ENCODE measurements around the gene PRR27. TPM values are rescaled to one million over a fixed set of nuclear protein-coding genes. Genes with fewer than 3 reads are reported as not detected.

Gene PRR27
- not detected in 2 replicates for total RNA-seq (2013; cell fraction: nucleolus; rRNA removed)
- total RNA-seq (2014; rRNA removed) = not detected in 2 replicates
- total RNA-seq (2014; rRNA removed; fragmentation: Illumina TruSeq; extraction: Trizol) = not detected in 2 replicates
- total RNA-seq (2021) = not detected in 2 replicates
- not detected for polyA plus RNA-seq (2011; ENCODE audit: low read depth)
- polyA plus RNA-seq (2011; rRNA removed) = not detected in 2 replicates
- polyA plus RNA-seq (2011; cell fraction: cytosol; rRNA removed) = not detected in 2 replicates
- not detected in 2 replicates for polyA plus RNA-seq (2011; cell fraction: nucleus; rRNA removed)
- polyA plus RNA-seq (2012) = not detected in 2 replicates
- not detected in 2 replicates for polyA plus RNA-seq (2014; fragmentation: Illumina TruSeq; extraction: Trizol)
- not detected for polyA plus RNA-seq (2014; fragmentation: Nextera tagmentation; extraction: Ambion mirVana)
- polyA plus RNA-seq (2014; rRNA removed) = not detected in 2 replicates
- polyA plus RNA-seq (2016; fragmentation: Nextera tagmentation; extraction: Ambion mirVana) = not detected
- not detected in 2 replicates for polyA minus RNA-seq (2011; rRNA and poly(A)+ RNA removed)
- polyA minus RNA-seq (2011; cell fraction: cytosol; rRNA and poly(A)+ RNA removed) = not detected in 2 replicates
- not detected in 2 replicates for polyA minus RNA-seq (2011; cell fraction: nucleus; rRNA and poly(A)+ RNA removed)
- not detected for Bru-seq, nascent RNA
- not detected for BruChase-seq, experiment 1, labeled RNA remaining after a 6-hour chase
- BruChase-seq, experiment 2, labeled RNA remaining after a 2-hour chase = not detected
- long read RNA-seq, experiment 1 = 0 reads
- long read RNA-seq, experiment 2 = 0 reads

DNA sequence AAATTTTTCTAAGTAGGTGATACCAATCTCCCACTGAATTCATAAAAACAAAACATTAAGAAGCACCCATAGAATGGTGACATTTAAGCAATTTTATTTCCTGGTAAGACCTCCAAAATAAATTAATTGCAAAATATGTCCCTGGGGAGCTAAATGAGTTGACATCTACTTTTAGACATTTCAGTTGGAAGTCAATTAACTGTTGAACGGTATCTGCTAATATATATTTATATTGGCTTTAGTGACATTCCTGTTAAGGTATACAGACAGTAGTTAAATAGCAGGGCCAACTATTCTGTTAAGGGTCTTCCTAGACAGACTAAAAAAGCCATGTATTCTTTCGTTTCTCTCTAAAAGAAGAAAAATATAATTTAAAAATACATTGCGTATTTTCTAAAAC is at the start of gene PRR27:
Gene PRR27 (plus strand): TSS at position 301 of the 400 bp plus-strand sequence. CDS start 139 bp downstream, outside the sequence.
- no peaks in the 10 kb centered on the region for H4K20me1 ChIP-seq (ENCODE audit: control insufficient read depth, insufficient read depth)
- POLR2A ChIA-PET = no interaction called here
- in situ Hi-C loops (cut with MboI) = no loop called here

More for the DNA sequence above, at the start of gene PRR27:
- intact Hi-C loops (cut with micrococcal nuclease; ENCODE audit: unreplicated experiment) = no loop called here
- Histone ChIP-seq H3K79me2 (ENCODE audit: control insufficient read depth, insufficient read depth, low read length) (no peaks in the 10 kb centered on the region), H3K4me2 (ENCODE audit: control insufficient read depth, insufficient read depth) (no peak within 1 kb of the TSS), H3K27ac (ENCODE audit: control insufficient read depth, insufficient read depth) (no peak within 1 kb of the TSS), H3K9ac (ENCODE audit: control insufficient read depth, insufficient read depth, low read length) (no peak within 1 kb of the TSS), H3K4me3 (no peak within 1 kb of the TSS), H3K9me3 (replicated peaks; ENCODE audit: control insufficient read depth, insufficient read depth, low read length) (no peaks in the 10 kb centered on the region), H3K27me3 (replicated peaks in 1 of 2; ENCODE audit: control insufficient read depth in 2 of 2, insufficient read depth in 2 of 2, low read length in 1 of 2) (no peaks in the 10 kb centered on the region), H3K36me3 (ENCODE audit: control insufficient read depth in 2 of 2, insufficient read depth in 2 of 2, low read length in 1 of 2) (no peaks in the 10 kb centered on the region), H2AFZ (ENCODE audit: control insufficient read depth, low read depth, low read length) (no peak within 1 kb of the TSS), H3K4me1 (ENCODE audit: control insufficient read depth, insufficient read depth, low read length) (no peaks in the 10 kb centered on the region)
- ChIA-PET CTCF (no interaction called here), SMC1A (ENCODE audit: uncharacterized antibody, unreplicated experiment) (no interaction called here), RAD21 (ENCODE audit: unreplicated experiment) (no interaction called here)
- no TSS peak for BruUV-seq (replicated peaks)
- WGBS (ENCODE audit: insufficient coverage, insufficient replicate concordance, low lambda C conversion rate, missing lambda C conversion rate) = 23% methylated on average over 3 of the region's 3 CpGs
- DNase-seq (ENCODE audit: low read depth, low spot score) = no peak
- no peak for FAIRE-seq
- TF ChIP-seq REST (IDR thresholded peaks at IDR 0.05; ENCODE audit: low read depth, low read length) = no peak
- no peak for TF ChIP-seq DPF2 (IDR thresholded peaks at IDR 0.05)
- no peak for TF ChIP-seq CHD1 (IDR thresholded peaks at IDR 0.05; ENCODE audit: low read depth, low read length)
- no peak for TF ChIP-seq POU2F2 (IDR thresholded peaks at IDR 0.05; ENCODE audit: borderline replicate concordance, low read depth, low read length)
- no peak for TF ChIP-seq PAX8 (IDR thresholded peaks at IDR 0.05)
- no peak for TF ChIP-seq MTA2 (IDR thresholded peaks at IDR 0.05; ENCODE audit: low read depth)
- TF ChIP-seq CBFB (IDR thresholded peaks at IDR 0.05; ENCODE audit: low read depth) = no peak
- no peak for TF ChIP-seq CHD4 (IDR thresholded peaks at IDR 0.05)
- no peak for TF ChIP-seq ZNF207 (IDR thresholded peaks at IDR 0.05; ENCODE audit: borderline replicate concordance)
- no peak for TF ChIP-seq ZNF24 (IDR thresholded peaks at IDR 0.05)
- no peak for TF ChIP-seq ZNF384 (IDR thresholded peaks at IDR 0.05; ENCODE audit: borderline replicate concordance, low read depth, low read length)
- ATAC-seq = no peak
